ENCODE results near the gene SLC41A3.

Gene SLC41A3

DNA sequence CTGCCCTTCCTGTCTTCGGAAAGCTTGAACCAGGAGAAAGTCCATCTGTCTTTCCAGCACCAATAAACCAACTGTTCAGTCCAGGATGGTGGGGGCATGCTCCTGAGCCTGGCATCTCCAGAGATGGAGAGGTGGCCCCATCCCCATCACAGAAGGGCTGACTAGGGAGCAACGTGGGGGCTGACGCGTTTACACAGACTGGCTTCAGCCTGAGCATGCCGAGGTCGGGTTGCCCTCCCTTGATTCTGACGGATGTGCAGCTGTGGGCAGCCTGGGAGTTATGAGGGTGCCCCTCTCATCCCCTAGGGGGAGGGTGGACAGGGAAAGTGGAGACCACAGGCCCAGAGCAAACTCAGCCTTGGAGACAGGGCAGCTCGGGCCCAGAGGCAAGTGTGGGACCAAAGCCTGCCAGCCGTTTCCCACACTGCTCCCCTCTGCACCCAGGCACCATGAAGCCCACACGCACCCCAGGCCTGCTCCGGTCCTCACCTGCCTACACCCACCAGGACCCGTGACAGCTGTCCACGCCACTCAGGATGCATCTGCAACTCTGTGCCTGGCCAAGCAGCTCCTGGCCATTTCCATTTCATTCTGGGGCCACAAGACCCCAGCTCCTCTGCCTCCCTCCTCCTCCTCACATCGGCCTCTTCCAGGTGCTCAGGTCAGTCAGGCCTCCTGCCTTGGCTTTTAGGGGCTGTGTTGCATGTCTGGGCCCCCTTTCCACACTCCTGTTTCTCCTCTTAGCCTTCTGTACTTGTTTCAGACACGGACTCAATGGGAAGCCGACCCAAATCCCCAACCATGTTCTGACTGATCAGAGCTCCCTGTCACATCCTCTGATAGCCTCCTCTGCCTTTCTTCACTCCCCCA, 48.2 kb upstream of the SLC41A3 start:
- H3K9me2 ChIP-seq (replicated peaks; ENCODE audit: insufficient read depth, low read length) = no peaks in the 10 kb centered on the region
- DNase-seq = no peak
- H2AFZ ChIP-seq (ENCODE audit: low read length) = peak overlapping the region; percentile 77
- H3K9ac ChIP-seq (ENCODE audit: low read length) = no peak overlapping the region
- H3K4me2 ChIP-seq (ENCODE audit: low read depth, low read length) = peak overlapping the region; percentile 45; the same call in 1 of the 2 replicates
- peaks cover 5% of the 10 kb centered on the region; the same call in 1 of the 2 replicates for H3K27me3 ChIP-seq (replicated peaks; ENCODE audit: insufficient read depth, low read length)
- no peaks in the 10 kb centered on the region for H3K4me1 ChIP-seq (ENCODE audit: low read length)
- no peaks in the 10 kb centered on the region for H3F3A ChIP-seq (ENCODE audit: insufficient read depth, low read length)
- no peaks in the 10 kb centered on the region for H4K20me1 ChIP-seq (ENCODE audit: insufficient read depth, low read length)
- H3K79me2 ChIP-seq (ENCODE audit: low read length) = no peaks in the 10 kb centered on the region
- H3K27ac ChIP-seq (ENCODE audit: low read length) = no peak overlapping the region
- TF ChIP-seq EZH2 (optimal IDR thresholded peaks at IDR 0.05; ENCODE audit: low read depth, low read length) (no peak), EZH2phosphoT487 (IDR thresholded peaks at IDR 0.05; ENCODE audit: low read length) (no peak), CTCF (IDR thresholded peaks at IDR 0.05; ENCODE audit: low read length) (no peak)
- H3K36me3 ChIP-seq (replicated peaks; ENCODE audit: insufficient read depth, low read length) = no peaks in the 10 kb centered on the region
- no peaks in the 10 kb centered on the region for H3K9me3 ChIP-seq (replicated peaks; ENCODE audit: insufficient read depth, low read length)
- H3K4me3 ChIP-seq (ENCODE audit: low read length) = no peak overlapping the region

- H3K4me1 ChIP-seq (ENCODE audit: low read length) = no peaks in the 10 kb centered on the region
- H4K20me1 ChIP-seq (ENCODE audit: insufficient read depth, low read length) = no peaks in the 10 kb centered on the region
- H3K36me3 ChIP-seq (replicated peaks; ENCODE audit: insufficient read depth, low read length) = no peaks in the 10 kb centered on the region
- H3K27me3 ChIP-seq (replicated peaks; ENCODE audit: insufficient read depth, low read length) = peaks cover 5% of the 10 kb centered on the region; the same call in 1 of the 2 replicates
- H3K79me2 ChIP-seq (ENCODE audit: low read length) = no peaks in the 10 kb centered on the region
- DNase-seq = no peak
- no peak overlapping the region for H3K4me2 ChIP-seq (ENCODE audit: low read depth, low read length)
- H3K9me3 ChIP-seq (replicated peaks; ENCODE audit: insufficient read depth, low read length) = no peaks in the 10 kb centered on the region
- H3K9me2 ChIP-seq (replicated peaks; ENCODE audit: insufficient read depth, low read length) = no peaks in the 10 kb centered on the region
- H2AFZ ChIP-seq (ENCODE audit: low read length) = no peak overlapping the region
- H3K9ac ChIP-seq (ENCODE audit: low read length) = no peak overlapping the region
- no peak overlapping the region for H3K4me3 ChIP-seq (ENCODE audit: low read length)
- TF ChIP-seq CTCF (IDR thresholded peaks at IDR 0.05; ENCODE audit: low read length) (no peak), EZH2 (optimal IDR thresholded peaks at IDR 0.05; ENCODE audit: low read depth, low read length) (no peak), EZH2phosphoT487 (IDR thresholded peaks at IDR 0.05; ENCODE audit: low read length) (no peak)
- no peaks in the 10 kb centered on the region for H3F3A ChIP-seq (ENCODE audit: insufficient read depth, low read length)
- no peak overlapping the region for H3K27ac ChIP-seq (ENCODE audit: low read length)
These were observed 47.2 kb upstream of the SLC41A3 start for GRCh38 chr3:126130981-126131745.

DNA sequence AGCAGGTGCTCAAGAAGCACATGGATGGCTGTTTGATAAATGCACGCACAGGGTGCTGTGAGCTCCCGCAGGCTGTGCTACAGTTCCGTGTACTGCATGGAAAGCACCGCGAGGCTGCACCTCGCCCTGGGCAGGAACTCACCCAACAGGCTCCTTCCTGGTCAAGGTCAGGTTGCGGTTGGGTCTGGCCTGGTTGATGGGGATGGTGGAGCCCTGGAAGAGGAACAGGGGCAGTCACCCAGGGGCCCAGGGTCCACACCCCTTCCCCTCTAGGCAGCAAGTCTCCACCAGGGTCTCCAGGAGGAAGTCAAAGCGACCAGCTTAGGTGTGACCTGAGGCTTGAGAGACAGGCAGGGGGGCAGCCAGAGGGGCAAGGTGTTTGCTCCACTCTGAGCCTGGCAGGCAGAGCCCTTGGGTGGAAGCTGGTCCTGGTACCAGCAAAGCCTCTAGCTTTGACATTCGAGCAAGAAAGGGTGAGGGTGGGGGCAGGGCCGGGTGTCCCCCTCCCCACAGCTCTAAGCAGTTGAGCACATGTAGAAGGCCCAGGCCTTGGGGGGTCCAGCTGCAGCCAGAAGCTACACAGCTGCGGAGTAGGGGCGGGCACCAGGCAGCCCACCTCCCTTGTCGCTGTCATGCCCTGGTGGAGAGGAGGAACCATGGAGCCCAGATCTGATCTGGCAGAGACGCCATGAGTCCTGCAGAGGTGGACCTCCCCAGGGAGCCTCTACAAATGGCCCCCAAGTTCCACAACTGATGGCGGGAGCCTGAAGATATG, 46.3 kb upstream of the SLC41A3 start:
- H3K27ac ChIP-seq (ENCODE audit: low read length) = no peak overlapping the region
- H2AFZ ChIP-seq (ENCODE audit: low read length) = no peak overlapping the region
- no peak overlapping the region for H3K9ac ChIP-seq (ENCODE audit: low read length)
- no peaks in the 10 kb centered on the region for H4K20me1 ChIP-seq (ENCODE audit: insufficient read depth, low read length)
- H3K9me2 ChIP-seq (replicated peaks; ENCODE audit: insufficient read depth, low read length) = no peaks in the 10 kb centered on the region
- no peaks in the 10 kb centered on the region for H3K36me3 ChIP-seq (replicated peaks; ENCODE audit: insufficient read depth, low read length)
- H3K79me2 ChIP-seq (ENCODE audit: low read length) = no peaks in the 10 kb centered on the region
- no peak for DNase-seq
- no peaks in the 10 kb centered on the region for H3K9me3 ChIP-seq (replicated peaks; ENCODE audit: insufficient read depth, low read length)
- H3K4me3 ChIP-seq (ENCODE audit: low read length) = no peak overlapping the region
- H3K4me2 ChIP-seq (ENCODE audit: low read depth, low read length) = no peak overlapping the region
- H3F3A ChIP-seq (ENCODE audit: insufficient read depth, low read length) = no peaks in the 10 kb centered on the region
- H3K4me1 ChIP-seq (ENCODE audit: low read length) = no peaks in the 10 kb centered on the region
- peaks cover 5% of the 10 kb centered on the region; the same call in 1 of the 2 replicates for H3K27me3 ChIP-seq (replicated peaks; ENCODE audit: insufficient read depth, low read length)
- TF ChIP-seq EZH2phosphoT487 (IDR thresholded peaks at IDR 0.05; ENCODE audit: low read length) = no peak
- TF ChIP-seq CTCF (IDR thresholded peaks at IDR 0.05; ENCODE audit: low read length) = no peak
- no peak for TF ChIP-seq EZH2 (optimal IDR thresholded peaks at IDR 0.05; ENCODE audit: low read depth, low read length)
